ENCODE data around the gene EFNA1.
"Not testable (repeated sequence)": the region's sequence is repeated elsewhere in the genome, so short reads cannot be mapped to it uniquely, and the experiment has no call there.

The EFNA1 gene

GRCh38 chr1:155136748-155137147 lies 9.1 kb downstream of the EFNA1 start:
- CTCF ChIA-PET, result interaction anchor here (0.8 to 1.9 kb wide), 4 partner anchors 31 to 51 kb away, joined by 3 to 6 read pairs (median 3); partner anchors contain the start of gene KRTCAP2
- POLR2A ChIA-PET, result interaction anchor here (0.7 to 3.8 kb wide), 8 partner anchors 10 to 107 kb away, joined by 3 to 48 read pairs (median 5); partner anchors contain the start of genes EFNA1 and KRTCAP2
- no peak for DNase-seq (ENCODE audit: extremely low spot score)
- TF ChIP-seq ARNT (IDR thresholded peaks at IDR 0.05), result no peak
- no peak for TF ChIP-seq L3MBTL2 (conservative IDR thresholded peaks at IDR 0.05)
- no peak for TF ChIP-seq ZNF384 (IDR thresholded peaks at IDR 0.05)
- TF ChIP-seq FOXA1 (IDR thresholded peaks at IDR 0.05), result no peak
- no peak for TF ChIP-seq FOXM1 (IDR thresholded peaks at IDR 0.05; ENCODE audit: borderline replicate concordance)
- no peak for TF ChIP-seq LEF1 (IDR thresholded peaks at IDR 0.05; ENCODE audit: borderline replicate concordance)
- no peak for TF ChIP-seq SP1 (IDR thresholded peaks at IDR 0.05)
- TF ChIP-seq ELF4 (IDR thresholded peaks at IDR 0.05), result no peak

GRCh38 chr1:155137154-155137949 lies 9.7 kb downstream of the EFNA1 start:
- no peak for DNase-seq (ENCODE audit: extremely low spot score)
- POLR2A ChIA-PET, result interaction anchor here (0.7 to 3.8 kb wide), 8 partner anchors 10 to 107 kb away, joined by 3 to 48 read pairs (median 4); partner anchors contain the start of genes EFNA1 and KRTCAP2
- CTCF ChIA-PET, result interaction anchor here (0.8 to 1.9 kb wide), 4 partner anchors 30 to 52 kb away, joined by 3 to 6 read pairs (median 3); partner anchors contain the start of gene KRTCAP2
- TF ChIP-seq L3MBTL2 (conservative IDR thresholded peaks at IDR 0.05) (no peak), FOXA1 (IDR thresholded peaks at IDR 0.05) (no peak), ELF4 (IDR thresholded peaks at IDR 0.05) (no peak), LEF1 (IDR thresholded peaks at IDR 0.05; ENCODE audit: borderline replicate concordance) (no peak), ARNT (IDR thresholded peaks at IDR 0.05) (no peak)

DNA sequence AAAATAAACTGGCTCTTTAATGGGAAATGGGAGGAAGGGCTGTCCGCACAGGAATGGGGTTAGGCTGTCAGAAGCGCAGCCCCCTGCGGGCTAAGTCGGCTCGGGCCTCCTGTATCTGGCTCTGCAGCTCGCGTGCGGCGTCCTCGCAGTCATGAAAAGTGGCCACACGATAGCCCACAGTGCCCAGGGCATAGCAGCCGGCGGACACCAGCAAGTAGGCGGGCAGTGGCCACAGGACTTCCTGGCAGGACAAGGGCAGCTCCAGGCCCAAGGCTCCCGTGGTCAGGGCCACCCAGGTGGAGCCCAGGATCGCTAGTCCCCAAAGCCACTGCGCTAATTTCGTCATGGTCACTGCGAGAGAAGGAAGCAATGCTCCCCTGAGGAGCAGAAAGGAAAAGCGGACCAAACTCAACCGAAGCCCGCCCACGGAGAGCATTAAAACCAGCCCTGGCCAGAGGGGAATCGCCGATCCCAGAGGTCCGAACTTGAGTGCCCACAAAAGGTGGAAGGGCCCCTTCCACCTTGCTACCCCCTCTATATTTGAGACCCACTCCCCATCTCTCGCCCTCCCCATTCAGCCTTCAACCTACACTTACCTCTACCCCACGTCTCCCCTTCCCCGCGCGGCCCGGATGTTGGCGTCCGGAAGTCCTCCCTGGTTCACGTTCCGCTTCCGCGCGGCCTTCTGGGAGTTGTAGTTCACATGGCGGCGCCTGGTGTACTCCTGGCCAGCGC lies 12.4 kb downstream of the EFNA1 start, which contains the start of gene DPM3:
TSS of gene DPM3 (minus strand) at position 637 of the 735 bp plus-strand sequence. CDS start at position 346, 291 bp downstream.
- ChIA-PET CTCF (interaction anchor here (1.0 to 1.3 kb wide), 2 partner anchors 49 to 79 kb away, joined by 3 to 7 read pairs; no protein-coding TSS in a partner anchor), POLR2A (interaction anchor here (0.7 to 1.7 kb wide), 12 partner anchors 10 to 59 kb away, joined by 3 to 16 read pairs (median 4); no protein-coding TSS in a partner anchor)
- DNase-seq (ENCODE audit: extremely low spot score), result peak; percentile 88
- TF ChIP-seq L3MBTL2 (conservative IDR thresholded peaks at IDR 0.05), result 0 out of 2 replicates have a peak, but pooled peaks have one; percentile 31
- TF ChIP-seq LEF1 (IDR thresholded peaks at IDR 0.05; ENCODE audit: borderline replicate concordance), result no peak
- no peak for TF ChIP-seq TARDBP (IDR thresholded peaks at IDR 0.05)
- TF ChIP-seq FOXA1 (IDR thresholded peaks at IDR 0.05), result no peak
- TF ChIP-seq ELF4 (IDR thresholded peaks at IDR 0.05), result peak; percentile 61
- no peak; the same call in 1 of the 2 replicates for TF ChIP-seq CTBP1 (IDR thresholded peaks at IDR 0.05; ENCODE audit: borderline replicate concordance)
- TF ChIP-seq ARNT (IDR thresholded peaks at IDR 0.05), result no peak

DNA sequence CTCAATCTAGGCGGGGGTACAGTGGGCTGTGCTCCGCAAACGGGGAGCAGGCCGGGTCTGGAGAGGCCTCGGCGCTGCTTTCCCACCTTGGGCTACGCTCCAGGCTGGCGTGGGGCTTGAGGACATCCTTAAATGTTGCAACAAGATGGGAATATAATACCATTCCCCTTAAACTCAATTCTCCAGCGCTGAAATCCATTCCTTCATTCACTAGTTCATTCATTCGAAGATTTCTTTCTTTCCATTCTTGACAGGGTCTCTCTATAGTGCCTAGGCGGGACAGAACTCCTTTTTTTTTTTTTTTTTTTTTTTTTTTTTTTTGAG lies 12.9 kb downstream of the EFNA1 start:
- TF ChIP-seq LEF1 (IDR thresholded peaks at IDR 0.05; ENCODE audit: borderline replicate concordance), result no peak
- TF ChIP-seq ZNF384 (IDR thresholded peaks at IDR 0.05), result 0 out of 2 replicates have a peak, but pooled peaks have one; percentile 8
- DNase-seq (ENCODE audit: extremely low spot score), result no peak
- POLR2A ChIA-PET, result interaction anchor here (1.0 to 1.7 kb wide), 11 partner anchors 10 to 60 kb away, joined by 3 to 16 read pairs (median 4); no protein-coding TSS in a partner anchor
- CTCF ChIA-PET, result interaction anchor here (1.0 to 1.3 kb wide), 2 partner anchors 49 to 79 kb away, joined by 3 to 7 read pairs; no protein-coding TSS in a partner anchor

- POLR2A ChIA-PET, result interaction anchor here (2.3 kb wide), 1 partner anchor 31 kb away, joined by 8 read pairs; the partner anchor contains the start of gene KRTCAP2
- CTCF ChIA-PET, result interaction anchor here (0.7 kb wide), 1 partner anchor 31 kb away, joined by 3 read pairs; the partner anchor contains the start of gene KRTCAP2
- DNase-seq (ENCODE audit: extremely low spot score), result no peak
- no peak for TF ChIP-seq CTBP1 (IDR thresholded peaks at IDR 0.05; ENCODE audit: borderline replicate concordance)
- no peak for TF ChIP-seq BHLHE40 (IDR thresholded peaks at IDR 0.05; ENCODE audit: borderline replicate concordance)
- no peak for TF ChIP-seq FOXA1 (IDR thresholded peaks at IDR 0.05)
- TF ChIP-seq ARNT (IDR thresholded peaks at IDR 0.05), result no peak
- TF ChIP-seq, protein P1, sequence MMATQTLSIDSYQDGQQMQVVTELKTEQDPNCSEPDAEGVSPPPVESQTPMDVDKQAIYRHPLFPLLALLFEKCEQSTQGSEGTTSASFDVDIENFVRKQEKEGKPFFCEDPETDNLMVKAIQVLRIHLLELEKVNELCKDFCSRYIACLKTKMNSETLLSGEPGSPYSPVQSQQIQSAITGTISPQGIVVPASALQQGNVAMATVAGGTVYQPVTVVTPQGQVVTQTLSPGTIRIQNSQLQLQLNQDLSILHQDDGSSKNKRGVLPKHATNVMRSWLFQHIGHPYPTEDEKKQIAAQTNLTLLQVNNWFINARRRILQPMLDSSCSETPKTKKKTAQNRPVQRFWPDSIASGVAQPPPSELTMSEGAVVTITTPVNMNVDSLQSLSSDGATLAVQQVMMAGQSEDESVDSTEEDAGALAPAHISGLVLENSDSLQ (IDR thresholded peaks at IDR 0.05), result no peak
- no peak for TF ChIP-seq NFRKB (IDR thresholded peaks at IDR 0.05)
- TF ChIP-seq TARDBP (IDR thresholded peaks at IDR 0.05), result no peak
- no peak for TF ChIP-seq SP1 (IDR thresholded peaks at IDR 0.05)
- TF ChIP-seq L3MBTL2 (conservative IDR thresholded peaks at IDR 0.05), result no peak
- TF ChIP-seq FOXK2 (IDR thresholded peaks at IDR 0.05), result no peak
- no peak for TF ChIP-seq LEF1 (IDR thresholded peaks at IDR 0.05; ENCODE audit: borderline replicate concordance)
- TF ChIP-seq ZNF384 (IDR thresholded peaks at IDR 0.05), result no peak
- TF ChIP-seq FOXM1 (IDR thresholded peaks at IDR 0.05; ENCODE audit: borderline replicate concordance), result no peak
- no peak for TF ChIP-seq HDGF (IDR thresholded peaks at IDR 0.05; ENCODE audit: borderline replicate concordance)
- no peak for TF ChIP-seq ELF4 (IDR thresholded peaks at IDR 0.05)
- TF ChIP-seq SUZ12 (IDR thresholded peaks at IDR 0.05), result no peak
These were observed 14.1 kb downstream of the EFNA1 start for GRCh38 chr1:155141749-155142148.

DNA sequence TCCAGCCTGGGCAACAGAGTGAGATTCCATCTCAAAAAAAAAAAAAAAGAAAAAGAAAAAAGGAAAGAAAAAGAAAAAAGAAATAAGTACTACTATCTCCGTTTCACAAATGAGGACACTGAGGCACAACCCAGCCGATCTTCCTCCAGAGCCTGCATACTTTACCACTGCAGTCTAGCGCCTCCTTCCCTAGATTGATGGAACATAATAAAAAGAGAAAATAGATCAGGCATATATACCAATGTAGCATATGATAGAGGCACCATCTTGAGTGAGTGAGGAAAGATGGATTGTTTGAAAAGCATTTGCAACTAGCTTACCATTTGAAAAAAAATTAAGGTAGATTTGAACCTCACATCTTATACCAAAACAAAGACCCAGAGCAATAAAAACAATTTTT lies 17.8 kb downstream of the EFNA1 start:
- ChIA-PET CTCF (interaction anchor here (0.6 to 1.0 kb wide), 4 partner anchors 22 to 667 kb away, joined by 3 read pairs; no protein-coding TSS in a partner anchor), POLR2A (interaction anchor here (0.5 to 1.9 kb wide), 3 partner anchors 10 to 33 kb away, joined by 3 to 8 read pairs (median 3); partner anchors contain the start of genes KRTCAP2 and SLC50A1)
- no peak for DNase-seq (ENCODE audit: extremely low spot score)
- no peak for TF ChIP-seq NFRKB (IDR thresholded peaks at IDR 0.05)
- TF ChIP-seq, protein P1 (IDR thresholded peaks at IDR 0.05), result no peak
- TF ChIP-seq ZNF384 (IDR thresholded peaks at IDR 0.05), result no peak
- no peak for TF ChIP-seq BHLHE40 (IDR thresholded peaks at IDR 0.05; ENCODE audit: borderline replicate concordance)
- no peak for TF ChIP-seq SUZ12 (IDR thresholded peaks at IDR 0.05)
- no peak for TF ChIP-seq ELF4 (IDR thresholded peaks at IDR 0.05)
- no peak for TF ChIP-seq SP1 (IDR thresholded peaks at IDR 0.05)

GRCh38 chr1:155155996-155156643 lies 28.4 kb downstream of the EFNA1 start:
- DNase-seq (ENCODE audit: extremely low spot score); POLR2A ChIA-PET: not testable (repeated sequence)
- CTCF ChIA-PET, result interaction anchor here (0.6 to 1.3 kb wide), 3 partner anchors 11 to 86 kb away, joined by 3 to 7 read pairs (median 3); partner anchors contain the start of gene KRTCAP2
